Activated B cell treated with CpG ODN at 0.5 μM for 24 hours (primary cell): ENCODE results near the gene GALNT2. TPM values are rescaled to one million over a fixed set of nuclear protein-coding genes. Genes with fewer than 3 reads are reported as not detected.

Source experiments
- ATAC-seq: fragments of 200-7000 bp; cut with Tn5 transposase; one replicate; pipeline ENCODE4 v1.10.0; 2021; ENCODE audit warnings: low read depth, mild to moderate bottlenecking, moderate library complexity
- CTCF ChIA-PET: fragments of 350-600 bp; sonication (Branson Sonifier 250); formaldehyde crosslinking; loops from one replicate; lab custom pipeline; 2021; ENCODE audit warnings: antibody characterized with exemption; lab: Charles Lee
- POLR2A ChIA-PET: fragments of 350-600 bp; sonication (Branson Sonifier 250); formaldehyde crosslinking; loops from one replicate; lab custom pipeline; 2021; ENCODE audit warnings: antibody characterized with exemption; lab: Charles Lee
- DNase-seq: peaks from one replicate; pipeline ENCODE4 v3.0.0; 2022
- H3K27ac Mint-ChIP-seq: one replicate; pipeline ENCODE4 v1.8.0; 2020; ENCODE audit warnings: mixed read lengths
- H3K27me3 Mint-ChIP-seq: one replicate; pipeline ENCODE4 v1.8.0; 2021; ENCODE audit warnings: mixed read lengths
- H3K36me3 Mint-ChIP-seq: one replicate; pipeline ENCODE4 v1.8.0; 2021; ENCODE audit warnings: low read depth, mixed read lengths
- H3K4me1 Mint-ChIP-seq: one replicate; pipeline ENCODE4 v1.8.0; 2021; ENCODE audit warnings: mixed read lengths
- H3K4me3 Mint-ChIP-seq: one replicate; pipeline ENCODE4 v1.8.0; 2020; ENCODE audit warnings: mild to moderate bottlenecking, mixed read lengths
- H3K9me3 Mint-ChIP-seq: one replicate; pipeline ENCODE4 v1.8.0; 2020; ENCODE audit warnings: mixed read lengths
- CTCF ChIP-seq: fragments of 200-600 bp; IDR thresholded peaks from one replicate; pipeline ENCODE4 v1.8.0; 2022; ENCODE audit warnings: antibody characterized with exemption, mild to moderate bottlenecking
- intact Hi-C: fragments of 100-400 bp; cut with micrococcal nuclease; formaldehyde crosslinking; loops from one replicate; pipeline ENCODE4 v1.15.1; 2024
- total RNA-seq: library from RNA; stranded (reverse); gene quantifications from 2 replicates; pipeline ENCODE4 v1.2.3, GENCODE V29; 2022

The GALNT2 gene
- total RNA-seq, 1 donor from 2014 or later, result 108 TPM

- ChIA-PET CTCF (interaction anchor here (0.6 to 1.4 kb wide), 10 partner anchors 12 to 879 kb away, joined by 3 to 8 read pairs (median 3); partner anchors contain the start of gene RAB4A), POLR2A (interaction anchor here (0.6 to 7.0 kb wide), 14 partner anchors 11 to 489 kb away, joined by 3 to 132 read pairs (median 4); partner anchors contain the start of gene GALNT2)
- Mint-ChIP-seq H3K27me3 (no peaks in the 10 kb centered on the region), H3K27ac (peak overlapping the region; percentile 94), H3K36me3 (peaks cover 16% of the 10 kb centered on the region), H3K4me3 (peak overlapping the region; percentile 80), H3K4me1 (peaks cover 71% of the 10 kb centered on the region), H3K9me3 (no peaks in the 10 kb centered on the region)
- TF ChIP-seq CTCF, result no peak
- DNase-seq, result no peak
- intact Hi-C loops, result loop anchor here (1.0 kb wide), 3 partner anchors 17 to 83 kb away; partner anchors contain the start of gene GALNT2
- ATAC-seq, result peak; percentile 81
Observed at GRCh38 chr1:230149751-230150584, 82.9 kb downstream of the GALNT2 start.

GRCh38 chr1:230150615-230151014 is 83.6 kb downstream of the GALNT2 start:
- no peak for TF ChIP-seq CTCF
- H3K4me1 Mint-ChIP-seq, result peaks cover 68% of the 10 kb centered on the region
- CTCF ChIA-PET, result interaction anchor here (0.6 to 1.4 kb wide), 10 partner anchors 12 to 880 kb away, joined by 3 to 8 read pairs (median 3); partner anchors contain the start of gene RAB4A
- POLR2A ChIA-PET, result interaction anchor here (0.9 to 7.0 kb wide), 12 partner anchors 11 to 490 kb away, joined by 3 to 132 read pairs (median 4); partner anchors contain the start of gene GALNT2
- intact Hi-C loops, result loop anchor here (1.0 kb wide), 3 partner anchors 17 to 83 kb away; partner anchors contain the start of gene GALNT2
- peak overlapping the region; percentile 94 for H3K27ac Mint-ChIP-seq
- H3K27me3 Mint-ChIP-seq, result no peaks in the 10 kb centered on the region
- H3K9me3 Mint-ChIP-seq, result no peaks in the 10 kb centered on the region
- H3K4me3 Mint-ChIP-seq, result peak overlapping the region; percentile 80
- DNase-seq (no peak), ATAC-seq (no peak)
- peaks cover 16% of the 10 kb centered on the region for H3K36me3 Mint-ChIP-seq

- POLR2A ChIA-PET, result interaction anchor here (3.5 kb wide), 1 partner anchor 42 kb away, joined by 22 read pairs; no protein-coding TSS in a partner anchor
- H3K4me1 Mint-ChIP-seq, result peaks cover 65% of the 10 kb centered on the region
- H3K27me3 Mint-ChIP-seq, result no peaks in the 10 kb centered on the region
- CTCF ChIA-PET, result interaction anchor here (1.2 kb wide), 1 partner anchor 15 kb away, joined by 3 read pairs; no protein-coding TSS in a partner anchor
- H3K4me3 Mint-ChIP-seq, result no peak overlapping the region
- peaks cover 20% of the 10 kb centered on the region for H3K36me3 Mint-ChIP-seq
- no peaks in the 10 kb centered on the region for H3K9me3 Mint-ChIP-seq
- ATAC-seq (no peak), DNase-seq (no peak)
- H3K27ac Mint-ChIP-seq, result no peak overlapping the region
- TF ChIP-seq CTCF, result no peak
- intact Hi-C loops, result no loop called here
Observed at GRCh38 chr1:230151924-230152468, 85.0 kb downstream of the GALNT2 start.

GRCh38 chr1:230152999-230153398 is 86.0 kb downstream of the GALNT2 start:
- H3K4me3 Mint-ChIP-seq, result no peak overlapping the region
- no peaks in the 10 kb centered on the region for H3K27me3 Mint-ChIP-seq
- peaks cover 64% of the 10 kb centered on the region for H3K4me1 Mint-ChIP-seq
- DNase-seq, result no peak
- no peaks in the 10 kb centered on the region for H3K9me3 Mint-ChIP-seq
- ChIA-PET POLR2A (no interaction called here), CTCF (no interaction called here)
- no peak for ATAC-seq
- TF ChIP-seq CTCF, result no peak
- intact Hi-C loops, result no loop called here
- peaks cover 19% of the 10 kb centered on the region for H3K36me3 Mint-ChIP-seq
- H3K27ac Mint-ChIP-seq, result no peak overlapping the region
